Stimulated activated CD8-positive, alpha-beta memory T cell treated with anti-CD3 and anti-CD28 coated beads, Interleukin-4, amount 100 ng/mL, for 1 hour (primary cell): ENCODE results near the gene TBPL1.
"Not testable (repeated sequence)": the region's sequence is repeated elsewhere in the genome, so short reads cannot be mapped to it uniquely, and the experiment has no call there.

Experiments used
- DNase-seq, 2 donors: peaks; one replicate each; pipeline ENCODE4 v3.0.0-alpha.2; 2020; ENCODE audit warnings: low read depth in 2 of 2, low spot score in 1 of 2

TBPL1 gene

GRCh38 chr6:133953634-133954415 is 801 bp downstream of the TBPL1 start:
- DNase-seq: no peak

GRCh38 chr6:133954657-133955576 is 1.9 kb downstream of the TBPL1 start:
- no peak for DNase-seq

GRCh38 chr6:133955582-133956415 is 2.8 kb downstream of the TBPL1 start:
- DNase-seq: no peak

GRCh38 chr6:133956416-133957049 is 3.5 kb downstream of the TBPL1 start:
- DNase-seq: no peak

- no peak for DNase-seq
Observed at GRCh38 chr6:133957227-133957626, 4.2 kb downstream of the TBPL1 start.

- no peak for DNase-seq
Observed at GRCh38 chr6:133957780-133958242, 4.8 kb downstream of the TBPL1 start.

- DNase-seq: no peak
Observed at GRCh38 chr6:133958791-133959190, 5.8 kb downstream of the TBPL1 start.

- DNase-seq: no peak
Observed at GRCh38 chr6:133959667-133960368, 6.8 kb downstream of the TBPL1 start.

- no peak for DNase-seq
Observed at GRCh38 chr6:133961831-133962230, 8.8 kb downstream of the TBPL1 start.

GRCh38 chr6:133964052-133964451 is 11.0 kb downstream of the TBPL1 start:
- no peak for DNase-seq

- DNase-seq: no peak
Observed at GRCh38 chr6:133964702-133965101, 11.7 kb downstream of the TBPL1 start.

- no peak for DNase-seq
Observed at GRCh38 chr6:133965817-133966360, 12.9 kb downstream of the TBPL1 start.

GRCh38 chr6:133966654-133967329 is 13.8 kb downstream of the TBPL1 start:
- no peak for DNase-seq

- no peak for DNase-seq
Observed at GRCh38 chr6:133967347-133967746, 14.3 kb downstream of the TBPL1 start.

- not testable (repeated sequence) for DNase-seq
Observed at GRCh38 chr6:133967835-133968234, 14.8 kb downstream of the TBPL1 start.

GRCh38 chr6:133969285-133969920 is 16.4 kb downstream of the TBPL1 start:
- DNase-seq: no peak

- no peak for DNase-seq
Observed at GRCh38 chr6:133969921-133970295, 16.9 kb downstream of the TBPL1 start.

- DNase-seq: no peak
Observed at GRCh38 chr6:133971861-133972260, 18.8 kb downstream of the TBPL1 start.

GRCh38 chr6:133972388-133972787 is 19.4 kb downstream of the TBPL1 start:
- DNase-seq: no peak
